ENCODE data around the gene CDH16.

GRCh38 chr16:66948837-66949225 is 30.1 kb upstream of the CDH16 start:
- TF ChIP-seq, protein P1, sequence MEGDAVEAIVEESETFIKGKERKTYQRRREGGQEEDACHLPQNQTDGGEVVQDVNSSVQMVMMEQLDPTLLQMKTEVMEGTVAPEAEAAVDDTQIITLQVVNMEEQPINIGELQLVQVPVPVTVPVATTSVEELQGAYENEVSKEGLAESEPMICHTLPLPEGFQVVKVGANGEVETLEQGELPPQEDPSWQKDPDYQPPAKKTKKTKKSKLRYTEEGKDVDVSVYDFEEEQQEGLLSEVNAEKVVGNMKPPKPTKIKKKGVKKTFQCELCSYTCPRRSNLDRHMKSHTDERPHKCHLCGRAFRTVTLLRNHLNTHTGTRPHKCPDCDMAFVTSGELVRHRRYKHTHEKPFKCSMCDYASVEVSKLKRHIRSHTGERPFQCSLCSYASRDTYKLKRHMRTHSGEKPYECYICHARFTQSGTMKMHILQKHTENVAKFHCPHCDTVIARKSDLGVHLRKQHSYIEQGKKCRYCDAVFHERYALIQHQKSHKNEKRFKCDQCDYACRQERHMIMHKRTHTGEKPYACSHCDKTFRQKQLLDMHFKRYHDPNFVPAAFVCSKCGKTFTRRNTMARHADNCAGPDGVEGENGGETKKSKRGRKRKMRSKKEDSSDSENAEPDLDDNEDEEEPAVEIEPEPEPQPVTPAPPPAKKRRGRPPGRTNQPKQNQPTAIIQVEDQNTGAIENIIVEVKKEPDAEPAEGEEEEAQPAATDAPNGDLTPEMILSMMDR (IDR thresholded peaks at IDR 0.05; ENCODE audit: insufficient read depth, low read depth, low read length): no peak
- TF ChIP-seq EZH2 (IDR thresholded peaks at IDR 0.05; ENCODE audit: insufficient read depth, low read length): peak; percentile 80
